Brain microvascular endothelial cell (primary cell): ENCODE measurements around the gene GLCCI1.

Experiments
- DNase-seq: peaks from one replicate; pipeline ENCODE4 v3.0.0-alpha.2; 2020
- H3K27ac ChIP-seq: fragments of 250-450 bp; sonication (Bioruptor Pico); 2 replicates; pipeline ENCODE4 v1.5.1; 2020; ENCODE audit warnings: mild to moderate bottlenecking, moderate library complexity
- H3K27me3 ChIP-seq: fragments of 250-450 bp; sonication (Bioruptor Pico); replicated peaks from 2 replicates; pipeline ENCODE4 v1.5.1; 2020; ENCODE audit warnings: mild to moderate bottlenecking
- H3K36me3 ChIP-seq: fragments of 250-450 bp; sonication (Bioruptor Pico); replicated peaks from 2 replicates; pipeline ENCODE4 v1.5.1; 2020; ENCODE audit warnings: mild to moderate bottlenecking
- H3K4me3 ChIP-seq: 2 replicates; pipeline ENCODE4 v1.5.1; 2011; ENCODE audit warnings: low read depth, mild to moderate bottlenecking, control low read depth, low read length, moderate library complexity
- in situ Hi-C: cut with HindIII; loops from 2 replicates; pipeline ENCODE4 v1.10.0; 2017; ENCODE audit warnings: low sequenced_read_pairs, low pct_ligation_motif_present
- TF ChIP-seq, protein P1 (sequence below): IDR thresholded peaks from 2 replicates; pipeline ENCODE4 v1.5.1; 2011; ENCODE audit warnings: low read depth, mild to moderate bottlenecking, moderate library complexity, low read length, control low read depth, inconsistent platforms; ENCODE audit errors: missing control alignments

GLCCI1 gene

DNA sequence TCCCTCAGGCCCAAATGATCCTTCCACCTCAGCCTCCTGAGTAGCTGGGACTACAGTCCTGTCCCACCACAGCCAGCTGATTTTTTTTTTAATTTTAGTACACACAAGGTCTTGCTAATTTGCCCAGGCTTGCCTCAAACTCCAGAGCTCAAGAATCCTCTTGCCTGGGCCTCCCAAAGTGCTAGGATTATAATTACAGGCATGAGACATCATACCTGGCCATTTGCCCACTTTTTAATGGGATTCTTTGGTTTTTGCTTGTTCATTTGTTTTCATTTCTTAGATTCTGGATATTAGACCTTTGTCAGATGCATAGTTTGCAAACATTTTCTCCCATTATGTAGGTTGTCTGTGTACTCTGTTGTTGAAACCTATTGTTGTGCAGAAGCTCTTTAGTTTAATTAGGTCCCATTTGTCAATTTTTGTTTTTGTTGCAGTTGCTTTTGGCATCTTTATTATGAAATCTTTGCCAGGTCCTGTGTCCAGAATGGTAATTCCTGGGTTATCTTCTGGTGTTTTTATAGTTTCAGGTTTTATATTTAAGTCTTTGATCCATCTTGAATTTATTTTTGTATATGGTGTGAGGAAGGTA lies 95.2 kb downstream of the GLCCI1 start:
- DNase-seq = no peak
- in situ Hi-C loops = no loop called here
- no peaks in the 10 kb centered on the region for H3K27me3 ChIP-seq
- H3K4me3 ChIP-seq = no peak overlapping the region
- no peak overlapping the region for H3K27ac ChIP-seq
- TF ChIP-seq, protein P1, sequence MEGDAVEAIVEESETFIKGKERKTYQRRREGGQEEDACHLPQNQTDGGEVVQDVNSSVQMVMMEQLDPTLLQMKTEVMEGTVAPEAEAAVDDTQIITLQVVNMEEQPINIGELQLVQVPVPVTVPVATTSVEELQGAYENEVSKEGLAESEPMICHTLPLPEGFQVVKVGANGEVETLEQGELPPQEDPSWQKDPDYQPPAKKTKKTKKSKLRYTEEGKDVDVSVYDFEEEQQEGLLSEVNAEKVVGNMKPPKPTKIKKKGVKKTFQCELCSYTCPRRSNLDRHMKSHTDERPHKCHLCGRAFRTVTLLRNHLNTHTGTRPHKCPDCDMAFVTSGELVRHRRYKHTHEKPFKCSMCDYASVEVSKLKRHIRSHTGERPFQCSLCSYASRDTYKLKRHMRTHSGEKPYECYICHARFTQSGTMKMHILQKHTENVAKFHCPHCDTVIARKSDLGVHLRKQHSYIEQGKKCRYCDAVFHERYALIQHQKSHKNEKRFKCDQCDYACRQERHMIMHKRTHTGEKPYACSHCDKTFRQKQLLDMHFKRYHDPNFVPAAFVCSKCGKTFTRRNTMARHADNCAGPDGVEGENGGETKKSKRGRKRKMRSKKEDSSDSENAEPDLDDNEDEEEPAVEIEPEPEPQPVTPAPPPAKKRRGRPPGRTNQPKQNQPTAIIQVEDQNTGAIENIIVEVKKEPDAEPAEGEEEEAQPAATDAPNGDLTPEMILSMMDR = no peak
- H3K36me3 ChIP-seq = no peaks in the 10 kb centered on the region

- DNase-seq = peak; percentile 57
- in situ Hi-C loops = no loop called here
- Histone ChIP-seq H3K27me3 (no peaks in the 10 kb centered on the region), H3K4me3 (no peak overlapping the region), H3K27ac (peak overlapping the region; percentile 96), H3K36me3 (no peaks in the 10 kb centered on the region)
- TF ChIP-seq, protein P1 = no peak
Measured at GRCh38 chr7:8064828-8065227, 96.2 kb downstream of the GLCCI1 start.

DNA sequence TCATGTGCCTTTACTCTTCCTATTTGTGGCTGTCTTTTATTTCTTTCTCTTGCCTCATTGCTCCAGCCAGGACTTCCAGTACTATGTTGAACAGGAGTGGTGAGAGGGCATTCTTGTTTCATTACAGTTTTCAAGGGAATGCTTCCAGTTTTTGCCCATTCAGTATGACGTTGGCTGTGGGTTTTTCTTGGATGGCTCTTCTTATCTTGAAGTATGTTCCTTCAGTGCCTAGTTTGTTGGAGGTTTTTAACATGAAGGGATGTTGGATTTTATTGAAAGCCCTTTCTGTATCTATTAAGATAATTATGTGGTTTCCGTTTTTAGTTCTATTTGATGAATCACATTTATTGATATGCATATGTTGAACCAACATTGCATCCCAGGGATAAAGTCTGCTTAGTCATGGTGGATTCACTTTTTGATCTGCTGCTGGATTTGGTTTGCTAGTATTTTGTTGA lies 96.8 kb downstream of the GLCCI1 start:
- no peak overlapping the region for H3K4me3 ChIP-seq
- H3K27ac ChIP-seq = peak overlapping the region; percentile 96
- no peaks in the 10 kb centered on the region for H3K36me3 ChIP-seq
- DNase-seq = peak; percentile 90
- TF ChIP-seq, protein P1 = no peak
- no peaks in the 10 kb centered on the region for H3K27me3 ChIP-seq
- in situ Hi-C loops = no loop called here

- H3K36me3 ChIP-seq = no peaks in the 10 kb centered on the region
- no peak for DNase-seq
- in situ Hi-C loops = no loop called here
- H3K27ac ChIP-seq = no peak overlapping the region
- no peaks in the 10 kb centered on the region for H3K27me3 ChIP-seq
- TF ChIP-seq, protein P1 = no peak
- no peak overlapping the region for H3K4me3 ChIP-seq
Measured at GRCh38 chr7:8068892-8069686, 100.5 kb downstream of the GLCCI1 start.

- Histone ChIP-seq H3K27ac (no peak overlapping the region), H3K36me3 (no peaks in the 10 kb centered on the region), H3K27me3 (no peaks in the 10 kb centered on the region), H3K4me3 (no peak overlapping the region)
- in situ Hi-C loops = no loop called here
- TF ChIP-seq, protein P1 = no peak
- DNase-seq = no peak
Measured at GRCh38 chr7:8070451-8071180, 102.0 kb downstream of the GLCCI1 start.
